Lower leg skin (tissue), 3 donors: ENCODE data around the gene LGR4.

Experiments used
- CTCF ChIP-seq, 3 donors: fragments of 450-650 bp; IDR thresholded peaks; one replicate each; pipeline ENCODE4 v1.5.1; 2016; ENCODE audit warnings: antibody characterized with exemption in 3 of 3, mild to moderate bottlenecking in 3 of 3, moderate library complexity in 2 of 3
- POLR2A ChIP-seq, 2 donors: fragments of 450-650 bp; IDR thresholded peaks; one replicate each; pipeline ENCODE4 v1.6.1; 2016 to 2017; ENCODE audit warnings: antibody characterized with exemption in 2 of 2, mild to moderate bottlenecking in 1 of 2, moderate library complexity in 1 of 2

- TF ChIP-seq CTCF (IDR thresholded peaks at IDR 0.05), result no peak
- TF ChIP-seq POLR2A (IDR thresholded peaks at IDR 0.05), result no peak
Measured at GRCh38 chr11:27413218-27413617, 59.4 kb downstream of the LGR4 start.
